Neural progenitor cell (in vitro differentiated cells): ENCODE data around the gene JADE2.

Experiments
- CTCF ChIP-seq: fragments of 200-600 bp; sonication (generic); IDR thresholded peaks from 2 replicates; pipeline ENCODE4 v1.5.1; 2017; ENCODE audit warnings: antibody characterized with exemption, mild to moderate bottlenecking
- EZH2phosphoT487 ChIP-seq: fragments of 200-600 bp; sonication (generic); IDR thresholded peaks from 2 replicates; pipeline ENCODE4 v1.6.1; 2017; ENCODE audit warnings: antibody characterized with exemption

GRCh38 chr5:134564396-134564795 lies 38.9 kb downstream of the JADE2 start:
- no peak for TF ChIP-seq CTCF
- TF ChIP-seq EZH2phosphoT487: no peak
